ENCODE data around the gene RENBP. TPM values are rescaled to one million over a fixed set of nuclear protein-coding genes. Genes with fewer than 3 reads are reported as not detected.

The RENBP gene
- total RNA-seq, 1 experiment from 2014 or later = not detected

DNA sequence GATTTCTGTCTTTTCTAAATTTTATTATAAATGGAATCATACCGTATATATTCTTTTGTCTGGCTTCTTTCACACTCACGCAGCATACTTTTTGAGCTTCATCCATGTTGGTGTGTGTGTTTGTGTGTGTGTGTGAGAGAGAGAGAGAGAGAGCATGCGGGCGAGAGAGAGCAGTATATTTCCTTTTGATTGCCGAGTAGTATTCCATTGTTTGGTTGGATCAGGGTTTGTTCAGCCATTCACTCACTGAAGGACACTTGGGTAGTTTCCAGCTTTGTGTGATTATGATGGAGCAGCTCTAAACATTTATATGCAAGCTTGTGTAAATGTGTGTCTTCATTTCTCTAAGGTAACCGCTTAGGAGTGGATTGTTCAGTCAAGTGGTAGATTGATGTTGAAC is 55.3 kb downstream of the RENBP start:
- no peak for DNase-seq (ENCODE audit: low read depth)

DNA sequence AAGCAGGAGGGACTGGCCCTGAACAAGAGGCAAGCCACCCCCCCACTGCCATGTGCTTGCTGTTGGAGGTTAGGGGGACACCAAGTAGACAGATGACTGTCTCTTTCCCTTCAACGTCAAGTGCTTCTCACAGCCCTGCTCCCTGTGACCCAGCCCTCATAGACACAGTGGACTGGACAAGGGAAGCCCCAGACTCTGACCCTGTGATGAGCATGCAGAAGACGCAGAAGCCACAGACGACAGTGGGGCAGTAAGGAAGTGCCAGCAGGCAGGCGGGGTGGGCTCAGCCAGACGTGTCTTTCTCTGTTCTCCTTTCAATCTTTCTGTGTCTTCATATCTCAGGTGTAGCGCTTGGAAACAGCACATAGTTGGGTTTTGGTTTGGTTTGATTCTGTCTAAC is 56.1 kb downstream of the RENBP start:
- no peak for DNase-seq (ENCODE audit: low read depth)

DNA sequence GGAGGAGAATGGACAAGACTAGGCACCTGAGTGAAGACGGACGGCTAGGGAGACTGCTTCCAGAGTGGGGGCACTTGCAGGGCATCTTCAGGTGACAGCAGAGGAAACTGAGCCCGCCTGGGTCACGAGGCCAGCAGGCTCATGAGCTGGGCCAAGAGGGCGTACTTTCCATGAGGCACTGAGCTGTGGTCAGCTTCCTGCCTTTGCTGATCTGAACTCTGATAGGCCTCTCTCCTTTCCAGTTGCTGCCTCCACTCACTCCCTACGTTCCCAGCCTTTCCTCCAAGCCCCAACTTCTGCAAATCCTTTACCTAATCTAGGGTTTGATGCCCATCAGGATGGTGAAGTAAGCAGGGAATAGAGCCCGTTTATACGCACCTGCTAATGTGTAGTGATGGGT is 57.1 kb downstream of the RENBP start:
- peak; percentile 80 for DNase-seq (ENCODE audit: low read depth)

DNA sequence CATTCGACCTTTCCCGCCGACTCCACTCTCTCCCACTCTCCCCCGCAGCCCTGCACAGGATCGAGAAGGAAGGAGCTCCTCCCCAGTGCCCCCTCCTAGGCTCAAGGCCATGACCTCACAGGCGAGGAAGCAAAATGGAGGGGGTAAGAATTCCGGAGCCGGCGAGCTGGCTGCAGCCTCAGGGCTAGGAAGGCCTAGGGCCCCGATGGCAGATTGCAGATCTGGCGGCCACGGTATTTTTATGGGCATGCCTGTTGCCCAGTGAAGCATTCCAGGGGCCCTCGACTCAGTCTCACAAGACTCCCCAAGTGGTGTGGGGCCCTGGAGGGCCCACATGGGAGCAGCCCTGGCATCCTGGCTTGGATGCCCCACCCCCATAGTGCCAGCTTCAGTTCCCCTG is 57.5 kb downstream of the RENBP start:
- DNase-seq (ENCODE audit: low read depth) = peak; percentile 95

DNA sequence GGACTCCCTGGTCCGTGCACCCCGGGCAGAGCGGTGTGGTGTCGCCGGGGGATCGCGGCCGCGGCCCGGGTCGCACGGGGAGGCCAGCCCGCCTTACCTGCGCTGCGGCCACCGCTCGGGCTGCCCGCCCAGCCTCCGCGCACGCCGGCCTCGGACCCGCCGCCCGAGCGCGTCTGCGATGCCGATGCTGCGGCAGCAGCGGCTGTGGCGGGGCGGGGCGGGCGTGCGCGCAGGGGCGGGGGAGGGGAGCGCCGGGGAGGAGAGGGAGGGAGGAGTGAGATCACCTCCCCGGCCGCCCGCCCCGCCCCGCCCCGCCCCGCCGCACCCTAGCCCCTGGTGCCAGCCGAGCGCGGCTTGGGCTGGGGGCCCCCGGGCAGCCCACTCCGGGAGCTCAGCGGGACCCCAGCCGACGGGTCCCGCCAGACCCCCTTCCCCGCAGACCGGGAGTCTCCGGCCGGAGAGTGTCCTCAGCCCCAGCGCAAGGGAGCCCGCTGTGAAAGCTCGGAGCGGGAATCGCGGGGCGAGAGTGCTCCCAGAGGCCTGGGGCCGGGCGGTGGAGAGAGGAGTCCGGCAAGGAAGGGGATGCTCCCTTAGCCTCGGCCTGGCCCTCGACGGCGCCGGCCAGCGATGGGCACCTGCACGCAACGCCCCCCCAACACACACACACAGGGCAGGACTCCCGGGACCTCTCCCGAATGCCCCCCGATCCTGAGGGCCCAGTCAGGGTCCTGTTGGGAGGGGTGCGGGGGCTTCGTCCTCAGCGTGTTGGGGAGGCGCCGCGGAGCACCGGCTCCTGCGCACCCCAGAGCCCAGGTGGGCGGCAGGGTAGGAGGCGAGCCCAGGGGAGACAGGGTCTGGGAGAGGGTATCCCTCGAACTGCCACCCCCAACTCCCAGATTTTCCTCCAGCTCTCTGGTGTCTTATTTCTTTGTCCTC is 58.2 kb downstream of the RENBP start, which contains the start of gene L1CAM:
Gene L1CAM, minus strand, starts transcription at position 206 of the 936 bp plus-strand sequence. CDS start 10,337 bp downstream, outside the sequence.
- DNase-seq (ENCODE audit: low read depth) = peak; percentile 69

Other genes with a start within 250 kb of the RENBP start
- gene BCAP31, start 220.3 kb downstream of the RENBP start, total RNA-seq (2014; rRNA removed; shearing (Covaris generic)) = 384 and 401 TPM in 2 replicates
- gene ABCD1, start 219.8 kb downstream of the RENBP start, total RNA-seq (2014; rRNA removed; shearing (Covaris generic)) = 27.4 and 42.9 TPM in 2 replicates
- gene PLXNB3, start 180.4 kb downstream of the RENBP start, total RNA-seq (2014; rRNA removed; shearing (Covaris generic)) = 1.2 and 2.2 TPM in 2 replicates
- gene SRPK3, start 163.6 kb downstream of the RENBP start, total RNA-seq (2014; rRNA removed; shearing (Covaris generic)) = 0.20 TPM in 1 of 2 replicates, not detected in the other
- 131 and 165 TPM in 2 replicates for gene IDH3G, start 150.3 kb downstream of the RENBP start, total RNA-seq (2014; rRNA removed; shearing (Covaris generic))
- 455 and 477 TPM in 2 replicates for gene SSR4, start 150.0 kb downstream of the RENBP start, total RNA-seq (2014; rRNA removed; shearing (Covaris generic))
- gene PDZD4, start 114.1 kb downstream of the RENBP start, total RNA-seq (2014; rRNA removed; shearing (Covaris generic)) = 1.9 and 2.7 TPM in 2 replicates
- 186 and 313 TPM in 2 replicates for gene L1CAM, start 58.5 kb downstream of the RENBP start, total RNA-seq (2014; rRNA removed; shearing (Covaris generic))
- 1.9 and 2.7 TPM in 2 replicates for gene AVPR2, start 40.0 kb downstream of the RENBP start, total RNA-seq (2014; rRNA removed; shearing (Covaris generic))
- 3.1 and 6.1 TPM in 2 replicates for gene ARHGAP4, start 18.4 kb downstream of the RENBP start, total RNA-seq (2014; rRNA removed; shearing (Covaris generic))
- gene NAA10, start 9.6 kb downstream of the RENBP start, total RNA-seq (2014; rRNA removed; shearing (Covaris generic)) = 285 and 384 TPM in 2 replicates
- 33.9 and 72.3 TPM in 2 replicates for gene HCFC1, start 27.2 kb upstream of the RENBP start, total RNA-seq (2014; rRNA removed; shearing (Covaris generic))
- 8.1 and 10.3 TPM in 2 replicates for gene TMEM187, start 28.1 kb upstream of the RENBP start, total RNA-seq (2014; rRNA removed; shearing (Covaris generic))
- 89.3 and 152 TPM in 2 replicates for gene IRAK1, start 75.3 kb upstream of the RENBP start, total RNA-seq (2014; rRNA removed; shearing (Covaris generic))
- 53.9 and 61.4 TPM in 2 replicates for gene MECP2, start 153.1 kb upstream of the RENBP start, total RNA-seq (2014; rRNA removed; shearing (Covaris generic))
- not detected in 2 replicates for gene OPN1LW, start 199.6 kb upstream of the RENBP start, total RNA-seq (2014; rRNA removed; shearing (Covaris generic))
- gene OPN1MW, start 238.0 kb upstream of the RENBP start, total RNA-seq (2014; rRNA removed; shearing (Covaris generic)) = not detected in 2 replicates

All from M059J (cell line).